ENCODE data around the gene TIMM29. TPM values are rescaled to one million over a fixed set of nuclear protein-coding genes. Genes with fewer than 3 reads are reported as not detected.

TIMM29 gene
- total RNA-seq, 2 experiments from 2014 or later = 27.3 to 28.3 TPM

- BruUV-seq (replicated peaks) = no TSS peak
- Histone ChIP-seq H3K27ac (ENCODE audit: low read depth, low read length, poor library complexity, severe bottlenecking) (no peak overlapping the region), H3K9me2 (ENCODE audit: insufficient read depth, low read length) (no peaks in the 10 kb centered on the region), H3K4me2 (ENCODE audit: low read length) (no peak overlapping the region), H4K20me1 (ENCODE audit: insufficient read depth, low read length) (0 out of 2 replicates have a peak, but pooled peaks cover 8% of the 10 kb centered on the region), H3K79me2 (ENCODE audit: insufficient read depth, low read depth, low read length) (peaks cover 55% of the 10 kb centered on the region), H3K9me3 (ENCODE audit: low read length) (no peaks in the 10 kb centered on the region), H3K36me3 (ENCODE audit: insufficient read depth, low read length) (peaks cover 11% of the 10 kb centered on the region; the same call in 1 of the 2 replicates), H2AFZ (ENCODE audit: low read length) (no peak overlapping the region), H3K4me1 (ENCODE audit: insufficient read depth, low read length, poor library complexity, severe bottlenecking) (peaks cover 23% of the 10 kb centered on the region), H3K4me3 (ENCODE audit: low read depth, low read length, poor library complexity, severe bottlenecking) (no peak overlapping the region)
- intact Hi-C loops (cut with micrococcal nuclease; ENCODE audit: unreplicated experiment) = no loop called here
- ChIA-PET POLR2A (no interaction called here), CTCF (ENCODE audit: unreplicated experiment) (no interaction called here)
- DNase-seq (ENCODE audit: low spot score) = no peak
- TF ChIP-seq EZH2phosphoT487 (IDR thresholded peaks at IDR 0.05; ENCODE audit: borderline replicate concordance, low read depth, low read length) = no peak
- TF ChIP-seq, protein P1, sequence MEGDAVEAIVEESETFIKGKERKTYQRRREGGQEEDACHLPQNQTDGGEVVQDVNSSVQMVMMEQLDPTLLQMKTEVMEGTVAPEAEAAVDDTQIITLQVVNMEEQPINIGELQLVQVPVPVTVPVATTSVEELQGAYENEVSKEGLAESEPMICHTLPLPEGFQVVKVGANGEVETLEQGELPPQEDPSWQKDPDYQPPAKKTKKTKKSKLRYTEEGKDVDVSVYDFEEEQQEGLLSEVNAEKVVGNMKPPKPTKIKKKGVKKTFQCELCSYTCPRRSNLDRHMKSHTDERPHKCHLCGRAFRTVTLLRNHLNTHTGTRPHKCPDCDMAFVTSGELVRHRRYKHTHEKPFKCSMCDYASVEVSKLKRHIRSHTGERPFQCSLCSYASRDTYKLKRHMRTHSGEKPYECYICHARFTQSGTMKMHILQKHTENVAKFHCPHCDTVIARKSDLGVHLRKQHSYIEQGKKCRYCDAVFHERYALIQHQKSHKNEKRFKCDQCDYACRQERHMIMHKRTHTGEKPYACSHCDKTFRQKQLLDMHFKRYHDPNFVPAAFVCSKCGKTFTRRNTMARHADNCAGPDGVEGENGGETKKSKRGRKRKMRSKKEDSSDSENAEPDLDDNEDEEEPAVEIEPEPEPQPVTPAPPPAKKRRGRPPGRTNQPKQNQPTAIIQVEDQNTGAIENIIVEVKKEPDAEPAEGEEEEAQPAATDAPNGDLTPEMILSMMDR (conservative IDR thresholded peaks at IDR 0.05; ENCODE audit: low read length) = no peak
Observed at GRCh38 chr19:10894911-10895213, 33.7 kb upstream of the TIMM29 start.

- Histone ChIP-seq H3K9me3 (ENCODE audit: low read length) (no peaks in the 10 kb centered on the region), H2AFZ (ENCODE audit: low read length) (no peak overlapping the region), H3K36me3 (ENCODE audit: insufficient read depth, low read length) (peaks cover 11% of the 10 kb centered on the region; the same call in 1 of the 2 replicates), H3K79me2 (ENCODE audit: insufficient read depth, low read depth, low read length) (peaks cover 55% of the 10 kb centered on the region), H3K4me2 (ENCODE audit: low read length) (peak overlapping the region; percentile 63; the same call in 1 of the 2 replicates), H3K4me3 (ENCODE audit: low read depth, low read length, poor library complexity, severe bottlenecking) (no peak overlapping the region), H3K27ac (ENCODE audit: low read depth, low read length, poor library complexity, severe bottlenecking) (no peak overlapping the region), H3K4me1 (ENCODE audit: insufficient read depth, low read length, poor library complexity, severe bottlenecking) (peaks cover 23% of the 10 kb centered on the region), H3K9me2 (ENCODE audit: insufficient read depth, low read length) (no peaks in the 10 kb centered on the region), H4K20me1 (ENCODE audit: insufficient read depth, low read length) (0 out of 2 replicates have a peak, but pooled peaks cover 8% of the 10 kb centered on the region)
- intact Hi-C loops (cut with micrococcal nuclease; ENCODE audit: unreplicated experiment) = no loop called here
- ChIA-PET CTCF (ENCODE audit: unreplicated experiment) (no interaction called here), POLR2A (no interaction called here)
- no peak for TF ChIP-seq EZH2phosphoT487 (IDR thresholded peaks at IDR 0.05; ENCODE audit: borderline replicate concordance, low read depth, low read length)
- TF ChIP-seq, protein P1 (conservative IDR thresholded peaks at IDR 0.05; ENCODE audit: low read length) = no peak
- DNase-seq (ENCODE audit: low spot score) = no peak
- BruUV-seq (replicated peaks) = no TSS peak
Observed at GRCh38 chr19:10895363-10895762, 33.2 kb upstream of the TIMM29 start.

GRCh38 chr19:10895920-10896319, 32.7 kb upstream of the TIMM29 start:
- intact Hi-C loops (cut with micrococcal nuclease; ENCODE audit: unreplicated experiment) = no loop called here
- H3K36me3 ChIP-seq (ENCODE audit: insufficient read depth, low read length) = peaks cover 11% of the 10 kb centered on the region; the same call in 1 of the 2 replicates
- no TSS peak for BruUV-seq (replicated peaks)
- H2AFZ ChIP-seq (ENCODE audit: low read length) = no peak overlapping the region
- peaks cover 52% of the 10 kb centered on the region for H3K79me2 ChIP-seq (ENCODE audit: insufficient read depth, low read depth, low read length)
- H3K4me1 ChIP-seq (ENCODE audit: insufficient read depth, low read length, poor library complexity, severe bottlenecking) = peaks cover 23% of the 10 kb centered on the region
- ChIA-PET CTCF (ENCODE audit: unreplicated experiment) (no interaction called here), POLR2A (no interaction called here)
- no peak for DNase-seq (ENCODE audit: low spot score)
- no peak overlapping the region for H3K27ac ChIP-seq (ENCODE audit: low read depth, low read length, poor library complexity, severe bottlenecking)
- H3K9me2 ChIP-seq (ENCODE audit: insufficient read depth, low read length) = no peaks in the 10 kb centered on the region
- H3K9me3 ChIP-seq (ENCODE audit: low read length) = no peaks in the 10 kb centered on the region
- peak overlapping the region; percentile 63 for H3K4me2 ChIP-seq (ENCODE audit: low read length)
- H4K20me1 ChIP-seq (ENCODE audit: insufficient read depth, low read length) = 0 out of 2 replicates have a peak, but pooled peaks cover 8% of the 10 kb centered on the region
- no peak for TF ChIP-seq EZH2phosphoT487 (IDR thresholded peaks at IDR 0.05; ENCODE audit: borderline replicate concordance, low read depth, low read length)
- TF ChIP-seq, protein P1 (conservative IDR thresholded peaks at IDR 0.05; ENCODE audit: low read length) = peak; percentile 37
- H3K4me3 ChIP-seq (ENCODE audit: low read depth, low read length, poor library complexity, severe bottlenecking) = no peak overlapping the region
